ENCODE results near the gene ACAD10.
"Not testable (repeated sequence)": the region's sequence is repeated elsewhere in the genome, so short reads cannot be mapped to it uniquely, and the experiment has no call there.

The ACAD10 gene

DNA sequence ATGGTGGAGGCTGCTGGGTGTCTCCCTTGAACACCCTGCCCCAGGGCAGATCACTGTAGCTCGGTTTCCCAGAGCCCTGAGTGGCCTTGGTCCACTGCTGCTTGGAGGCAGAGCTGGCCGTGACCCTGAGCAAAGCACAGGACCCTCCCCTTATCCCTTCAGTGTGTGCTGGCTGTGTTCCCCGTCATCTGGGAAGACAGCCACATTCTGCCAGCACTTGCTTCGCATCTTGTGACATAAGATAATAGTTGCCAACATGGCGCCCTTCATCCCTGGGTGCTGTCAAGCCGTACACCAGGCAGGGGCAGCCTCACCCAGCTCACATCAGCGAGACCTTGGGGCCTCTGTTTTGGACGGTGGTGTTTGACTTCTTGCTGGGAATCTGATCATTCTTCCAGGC is 68.8 kb downstream of the ACAD10 start:
- no peak for DNase-seq

DNA sequence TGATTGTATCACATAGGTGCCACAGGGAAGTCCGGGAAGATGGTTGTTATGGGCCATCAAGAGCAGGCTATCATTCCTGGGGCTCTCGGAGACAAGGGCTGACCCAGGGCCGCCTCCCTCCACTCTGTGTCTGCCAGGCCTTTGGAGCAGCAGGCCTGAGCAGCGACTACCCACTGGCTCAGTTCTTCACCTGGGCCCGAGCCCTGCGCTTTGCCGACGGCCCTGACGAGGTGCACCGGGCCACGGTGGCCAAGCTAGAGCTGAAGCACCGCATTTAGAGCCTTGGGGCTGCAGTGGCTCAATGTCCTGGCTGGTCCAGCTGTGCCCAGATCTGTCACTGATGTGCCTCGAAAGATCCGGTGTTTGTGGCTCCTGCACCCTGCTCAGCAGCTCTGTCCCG is 70.3 kb downstream of the ACAD10 start:
- no peak for DNase-seq

DNA sequence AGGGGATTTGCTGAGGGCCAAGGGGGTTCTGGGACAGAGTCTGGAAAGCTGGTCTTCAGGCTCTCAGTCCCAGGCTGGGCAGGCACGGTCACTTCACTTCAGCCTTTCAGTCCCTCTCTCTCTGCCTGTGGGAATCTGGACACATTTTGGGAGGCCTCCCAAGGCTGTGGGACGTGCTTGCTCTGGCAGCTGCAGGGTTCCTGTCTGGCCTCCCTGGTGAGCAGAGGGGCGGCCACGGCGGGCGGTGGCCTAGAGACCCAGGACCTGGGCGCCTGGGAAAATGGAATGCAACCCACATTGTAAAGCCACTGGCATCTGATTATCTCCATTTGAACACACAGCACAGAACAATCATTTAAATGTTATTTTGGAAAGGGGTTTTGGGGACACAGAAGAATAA is 70.8 kb downstream of the ACAD10 start:
- DNase-seq = no peak

DNA sequence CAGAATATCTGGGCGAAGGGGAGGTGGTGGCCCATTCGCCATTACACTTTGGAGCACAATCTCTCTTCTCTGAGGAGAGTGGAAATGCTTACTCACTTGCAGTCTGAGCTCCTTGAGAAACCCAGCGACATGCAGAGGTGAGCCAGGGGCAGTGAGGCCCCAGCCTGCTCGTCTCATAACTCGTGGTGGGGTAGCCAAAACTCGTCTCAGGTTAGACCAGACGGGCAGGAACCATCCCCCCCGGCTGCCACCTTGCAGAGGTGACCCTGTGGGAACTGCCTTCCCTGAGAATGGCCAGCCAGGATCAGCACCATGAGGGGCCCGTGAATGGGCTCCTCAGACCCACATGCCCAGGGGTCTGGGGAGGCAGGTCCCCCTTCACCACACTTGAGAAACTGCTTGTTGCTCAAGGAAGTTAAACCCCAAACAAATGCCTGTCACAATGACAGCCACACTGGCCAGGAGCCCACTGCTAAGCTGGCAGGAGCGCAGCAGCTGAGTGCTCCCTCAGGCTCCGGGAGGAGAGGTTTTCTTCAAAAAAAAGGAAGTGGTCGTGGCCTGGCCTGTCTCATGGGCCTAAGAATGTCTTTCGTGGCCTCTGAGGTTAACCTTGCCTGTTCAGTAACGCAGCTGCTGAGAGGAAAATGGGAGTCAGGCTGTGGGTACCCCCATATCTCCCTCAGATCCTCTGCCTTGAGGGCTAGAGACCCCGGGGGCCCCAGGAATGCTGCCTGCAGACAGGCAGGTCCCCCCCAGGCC is 71.7 kb downstream of the ACAD10 start:
- DNase-seq = no peak

DNA sequence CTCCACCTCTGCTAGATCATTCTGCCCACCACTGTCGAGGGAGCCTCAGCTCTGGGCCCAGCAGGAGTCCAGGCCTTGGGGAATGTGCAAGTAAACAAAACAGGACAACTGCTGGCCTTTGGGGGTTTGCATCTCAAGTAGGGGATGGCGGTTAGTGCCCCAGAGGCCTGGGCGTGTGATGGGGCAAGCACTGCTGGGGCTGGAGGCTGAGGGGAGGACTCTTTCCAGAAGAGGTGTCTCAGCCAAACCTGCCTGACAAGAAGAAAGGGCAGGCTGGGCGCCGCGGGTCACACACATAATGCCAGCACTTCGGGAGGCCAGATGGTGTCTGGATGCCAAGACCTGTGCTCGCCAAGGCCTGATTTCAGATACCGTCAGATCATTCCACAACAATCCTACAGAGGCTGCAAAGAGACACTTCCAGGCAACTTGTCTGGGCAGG is 72.3 kb downstream of the ACAD10 start:
- no peak for DNase-seq

DNA sequence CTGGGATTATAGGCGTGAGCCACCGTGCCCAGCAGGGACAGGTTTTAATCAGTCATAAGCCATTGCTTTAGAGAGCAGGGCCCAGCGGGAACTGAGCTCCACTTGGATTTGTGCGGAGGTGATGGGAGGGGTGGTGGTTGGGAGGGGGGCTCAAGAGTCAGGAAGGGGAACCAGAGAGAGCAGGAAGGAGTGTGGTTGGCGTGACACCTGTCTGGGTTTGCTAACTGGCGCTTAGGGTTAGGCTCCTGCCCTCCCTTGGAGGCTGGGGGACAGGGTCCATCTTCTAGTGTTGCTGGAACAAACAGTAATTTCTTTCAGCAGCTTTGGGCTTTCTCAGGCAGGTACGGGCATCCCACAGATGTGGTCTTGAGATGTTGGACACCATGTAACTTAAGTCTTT is 73.4 kb downstream of the ACAD10 start:
- no peak for DNase-seq

DNA sequence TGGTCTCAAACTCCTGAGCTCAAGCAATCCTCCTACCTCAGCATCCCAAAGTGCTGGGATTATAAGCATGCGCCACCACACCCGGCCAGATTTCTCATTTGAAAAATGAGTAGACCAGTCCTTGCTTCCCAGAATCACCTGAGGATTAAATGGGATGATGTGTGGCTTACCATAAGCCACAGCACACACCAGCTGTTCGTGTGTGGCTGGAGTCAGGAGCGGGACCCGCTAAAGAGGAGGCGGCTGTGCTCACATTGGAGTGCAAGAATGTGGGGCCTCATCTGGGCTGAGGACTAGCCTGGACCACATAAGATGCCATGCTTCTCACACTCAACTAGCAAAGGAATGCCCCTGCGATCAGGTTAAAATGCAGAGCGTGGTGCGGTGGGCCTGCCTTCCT is 74.1 kb downstream of the ACAD10 start:
- no peak for DNase-seq

DNA sequence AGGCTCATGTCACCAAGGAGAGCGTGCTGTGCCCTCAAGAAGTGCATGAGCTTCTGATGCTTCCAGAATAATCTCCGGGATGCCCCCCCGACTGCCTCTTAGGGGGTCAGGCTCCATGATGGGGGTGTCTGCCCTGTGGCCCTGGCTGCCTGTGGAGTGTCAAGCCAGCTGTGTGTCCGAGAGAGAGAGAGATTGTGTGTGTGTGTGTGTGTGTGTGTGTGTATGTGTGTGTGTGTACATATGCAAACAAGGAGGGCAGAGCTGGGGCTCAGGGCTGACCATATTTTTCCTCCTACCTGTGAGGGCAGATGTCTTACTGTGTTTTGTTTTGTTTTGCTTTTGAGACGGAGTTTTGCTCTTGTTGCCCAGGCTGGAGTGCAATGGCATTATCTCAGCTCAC is 75.2 kb downstream of the ACAD10 start:
- no peak for DNase-seq

DNA sequence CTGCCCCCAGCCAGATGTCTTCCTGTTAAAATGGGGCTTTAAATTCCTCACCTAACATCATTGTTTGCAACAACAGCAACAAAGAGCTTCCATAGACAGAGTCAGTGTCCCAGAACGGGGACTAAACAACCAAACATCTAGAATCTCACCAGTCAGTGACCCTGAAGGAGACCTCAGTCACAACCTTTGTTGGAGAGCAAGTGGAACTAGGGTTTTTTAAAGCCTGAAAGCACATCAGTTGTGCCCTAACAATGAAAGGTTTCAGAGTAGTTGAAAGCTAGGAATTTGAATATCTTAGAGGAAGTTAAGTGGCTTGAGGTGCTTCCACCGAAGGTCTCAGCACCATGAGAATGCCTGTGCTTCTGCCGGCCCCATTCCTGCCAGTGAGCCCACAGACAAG is 75.9 kb downstream of the ACAD10 start:
- DNase-seq = no peak

DNA sequence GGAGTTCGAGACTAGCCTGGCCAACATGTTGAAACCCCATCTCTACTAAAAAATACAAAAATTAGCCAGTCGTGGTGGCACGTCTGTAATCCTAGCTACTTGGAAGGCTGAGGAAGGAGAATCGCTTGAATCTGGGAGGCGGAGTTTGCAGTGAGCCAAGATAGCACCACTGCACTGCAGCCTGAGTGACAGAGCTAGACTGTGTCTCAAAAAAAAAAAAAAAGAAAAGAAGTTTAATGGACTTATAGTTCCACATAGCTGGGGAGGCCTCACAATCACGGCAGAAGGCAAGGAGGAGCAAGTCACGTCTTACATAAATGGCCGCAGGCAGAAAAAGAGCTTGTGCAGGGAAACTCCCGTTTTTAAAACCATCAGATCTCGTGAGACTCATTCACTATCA is 77.7 kb downstream of the ACAD10 start:
- DNase-seq = not testable (repeated sequence)

DNA sequence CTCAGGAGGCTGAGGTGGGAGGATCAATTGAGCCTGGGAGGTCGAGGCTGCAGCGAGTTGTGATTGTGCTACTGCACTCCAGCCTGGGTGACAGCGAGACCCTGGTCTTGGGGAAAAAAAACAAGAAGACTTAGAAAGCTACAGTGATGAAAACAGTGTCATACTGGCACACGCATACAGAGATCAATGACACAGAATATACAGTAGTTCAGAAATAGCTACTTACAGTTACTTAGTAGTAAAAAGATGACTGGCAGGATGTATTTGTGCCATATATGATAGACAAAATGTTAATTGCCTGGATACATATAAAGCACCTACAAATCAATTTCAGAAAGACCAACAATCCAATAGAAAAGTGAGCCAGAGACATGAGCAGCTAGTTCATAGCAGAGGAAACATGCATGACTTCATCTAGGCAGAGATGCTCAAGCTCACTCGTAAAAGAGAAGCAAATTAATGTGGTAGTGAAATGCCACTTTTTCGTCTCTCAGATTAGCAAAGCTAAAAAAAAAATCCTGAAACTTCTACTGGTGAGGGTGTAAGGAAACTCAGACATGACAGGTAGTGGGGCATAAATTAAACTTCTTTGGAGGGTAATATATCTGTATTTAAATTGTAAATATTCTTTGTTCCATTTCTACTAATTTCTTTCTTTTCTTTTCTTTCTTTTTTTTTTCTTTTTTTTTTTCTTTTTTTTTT is 78.4 kb downstream of the ACAD10 start:
- DNase-seq = no peak

DNA sequence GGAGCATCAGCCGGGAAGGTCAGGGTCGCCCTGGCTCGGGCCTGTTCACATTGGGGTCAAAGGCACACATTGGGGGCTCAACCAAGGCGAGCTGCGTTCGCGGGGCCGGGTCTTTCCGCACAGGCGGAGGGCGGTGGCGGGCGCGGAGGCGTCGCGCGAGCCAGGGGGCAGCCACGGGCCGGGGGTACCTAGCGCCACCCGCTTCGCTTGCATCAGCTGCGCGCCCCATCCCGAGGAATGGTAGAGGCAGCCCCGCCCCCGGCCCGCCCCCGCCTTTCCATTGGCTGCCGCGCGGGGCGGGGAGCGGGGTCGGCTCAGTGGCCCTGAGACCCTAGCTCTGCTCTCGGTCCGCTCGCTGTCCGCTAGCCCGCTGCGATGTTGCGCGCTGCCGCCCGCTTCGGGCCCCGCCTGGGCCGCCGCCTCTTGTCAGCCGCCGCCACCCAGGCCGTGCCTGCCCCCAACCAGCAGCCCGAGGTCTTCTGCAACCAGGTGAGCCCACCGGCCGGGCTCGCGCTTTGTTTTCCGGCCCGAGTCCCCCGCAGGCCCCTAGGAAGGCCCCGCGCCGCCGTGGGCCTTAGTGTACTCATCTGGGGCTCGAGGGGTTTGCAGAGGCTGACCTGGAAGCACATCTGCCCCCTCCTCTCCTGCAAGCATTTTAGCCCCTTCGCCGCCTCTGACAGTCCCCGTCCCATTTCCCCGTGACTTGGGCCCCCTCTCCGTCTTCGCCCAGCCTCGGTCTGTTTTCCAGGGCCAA is 80.9 kb downstream of the ACAD10 start, which contains the start of gene ALDH2:
TSS of gene ALDH2 (plus strand) at position 326 of the 754 bp plus-strand sequence. CDS start at position 376, 50 bp downstream.
- peak; percentile 15 to 19 for DNase-seq

DNA sequence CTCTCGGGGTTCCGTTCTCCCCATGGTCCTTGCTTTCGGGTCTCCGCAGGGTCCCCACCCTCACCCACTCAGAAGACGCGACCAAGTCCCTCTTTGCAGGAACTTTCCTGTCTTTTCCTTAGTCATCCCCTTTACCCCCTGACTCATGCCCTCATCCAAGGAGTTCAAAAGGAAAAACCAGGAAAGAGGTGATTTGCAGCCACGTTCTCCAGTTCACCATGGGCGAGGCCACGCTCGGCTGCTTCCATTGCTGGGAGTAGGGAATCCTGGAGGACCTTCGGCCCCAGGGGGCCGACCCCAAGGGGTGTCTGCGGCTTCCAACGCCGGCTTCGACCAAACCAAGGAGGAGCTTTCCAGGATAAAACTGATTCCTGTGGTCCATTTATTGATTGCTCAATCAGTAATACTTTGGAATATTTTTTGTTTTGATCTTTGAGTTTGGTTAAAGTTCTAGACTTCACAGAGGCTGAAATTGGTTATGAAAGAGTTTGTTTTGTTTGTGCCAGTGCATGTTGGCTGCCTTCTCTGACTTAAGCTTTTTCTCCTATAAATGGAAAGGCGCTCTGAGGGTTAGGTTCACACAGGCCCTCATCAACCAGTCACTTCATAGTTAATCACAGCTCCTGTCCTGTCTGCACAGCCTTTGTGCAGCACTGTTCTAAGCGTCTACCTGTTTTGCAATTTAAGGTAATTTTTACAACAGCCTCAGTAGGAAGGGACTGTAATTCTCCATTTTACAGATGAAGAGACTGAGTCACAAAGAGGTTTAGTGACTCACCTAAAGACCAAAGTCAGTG is 81.7 kb downstream of the ACAD10 start:
- no peak for DNase-seq

DNA sequence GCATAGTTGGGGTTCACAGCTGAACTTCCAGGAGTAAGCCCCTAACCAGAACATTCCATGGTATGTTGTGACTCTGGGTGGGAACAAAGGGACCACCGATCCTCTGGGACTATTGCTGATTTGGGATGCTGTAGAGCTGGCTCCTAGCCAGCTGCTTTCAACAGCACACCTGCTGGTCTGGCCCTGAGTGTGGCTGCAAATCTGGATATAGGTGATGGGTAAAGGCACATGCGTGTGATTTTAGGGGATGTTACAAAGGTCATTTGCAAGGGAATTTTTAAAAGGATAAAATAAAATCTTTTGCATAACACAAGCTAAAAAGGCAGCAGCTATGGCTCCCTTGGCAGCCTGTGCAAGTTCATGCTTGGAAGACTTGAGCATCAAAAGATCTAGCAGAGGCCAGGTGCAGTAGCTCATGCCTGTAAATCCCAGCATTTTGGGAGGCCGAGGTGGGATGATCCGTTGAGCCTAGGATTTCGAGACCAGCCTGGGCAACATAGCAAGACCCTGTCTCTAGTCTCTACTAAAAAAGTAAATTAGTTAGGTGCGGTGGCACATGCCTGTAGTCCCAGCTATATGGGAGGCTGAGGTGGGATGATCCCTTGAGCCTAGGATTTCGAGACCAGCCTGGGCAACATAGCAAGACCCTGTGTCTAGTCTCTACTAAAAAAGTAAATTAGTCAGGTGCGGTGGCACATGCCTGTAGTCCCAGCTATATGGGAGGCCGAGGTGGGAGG is 82.5 kb downstream of the ACAD10 start:
- DNase-seq = no peak

DNA sequence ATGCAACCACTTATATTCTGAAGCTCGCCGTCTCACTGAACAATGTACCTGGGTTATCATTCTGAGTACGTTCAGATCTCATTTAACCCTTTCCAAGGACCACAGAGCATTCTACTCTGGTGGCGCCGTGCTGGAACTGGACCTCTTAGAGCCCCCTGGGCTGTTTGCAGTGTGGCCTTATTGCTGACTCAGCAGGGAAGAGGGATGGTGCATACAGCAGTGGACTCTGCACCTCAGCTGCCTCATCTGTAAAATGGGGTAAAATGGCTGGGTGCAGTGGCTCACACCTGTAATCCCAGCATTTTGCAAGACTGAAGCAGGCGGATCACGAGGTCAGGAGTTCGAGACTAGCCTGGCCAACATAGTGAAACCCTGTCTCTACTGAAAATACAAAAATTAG is 83.7 kb downstream of the ACAD10 start:
- DNase-seq = no peak

DNA sequence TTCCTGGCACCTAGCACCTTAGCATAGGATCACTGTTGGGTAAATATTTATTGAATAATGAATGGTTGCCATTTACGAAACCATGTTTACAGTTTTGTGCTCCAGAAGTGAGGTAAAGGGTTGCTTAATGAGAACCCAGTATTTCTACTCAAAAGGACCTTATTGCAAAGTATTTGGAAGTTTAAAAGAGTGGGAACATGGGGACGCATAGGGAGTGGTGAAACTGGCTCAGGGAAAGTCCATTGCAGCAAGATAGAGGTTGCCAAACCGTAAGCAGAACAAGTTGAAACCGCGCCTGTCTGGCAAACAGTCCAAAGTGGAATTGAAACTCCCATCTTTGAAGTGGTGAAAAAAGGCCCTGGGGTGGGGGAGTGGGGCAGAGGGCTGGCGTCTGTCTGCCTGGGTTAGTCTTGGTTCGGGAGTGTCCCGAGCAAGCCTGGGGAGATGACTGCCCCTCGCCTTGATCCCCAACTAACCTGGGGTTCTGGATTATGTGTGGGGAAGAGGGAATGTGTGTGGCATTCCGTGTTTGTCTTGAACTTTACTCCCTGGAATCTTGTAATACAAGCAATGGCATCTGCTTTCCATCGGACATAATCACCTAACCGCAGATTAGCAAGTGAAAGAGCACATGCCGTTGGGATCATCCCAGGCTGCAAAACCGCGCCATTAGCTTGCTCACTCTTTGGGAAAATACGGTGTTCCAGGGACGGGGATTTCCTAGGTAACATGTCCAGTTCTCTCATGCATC is 88.1 kb downstream of the ACAD10 start:
- DNase-seq = no peak

DNA sequence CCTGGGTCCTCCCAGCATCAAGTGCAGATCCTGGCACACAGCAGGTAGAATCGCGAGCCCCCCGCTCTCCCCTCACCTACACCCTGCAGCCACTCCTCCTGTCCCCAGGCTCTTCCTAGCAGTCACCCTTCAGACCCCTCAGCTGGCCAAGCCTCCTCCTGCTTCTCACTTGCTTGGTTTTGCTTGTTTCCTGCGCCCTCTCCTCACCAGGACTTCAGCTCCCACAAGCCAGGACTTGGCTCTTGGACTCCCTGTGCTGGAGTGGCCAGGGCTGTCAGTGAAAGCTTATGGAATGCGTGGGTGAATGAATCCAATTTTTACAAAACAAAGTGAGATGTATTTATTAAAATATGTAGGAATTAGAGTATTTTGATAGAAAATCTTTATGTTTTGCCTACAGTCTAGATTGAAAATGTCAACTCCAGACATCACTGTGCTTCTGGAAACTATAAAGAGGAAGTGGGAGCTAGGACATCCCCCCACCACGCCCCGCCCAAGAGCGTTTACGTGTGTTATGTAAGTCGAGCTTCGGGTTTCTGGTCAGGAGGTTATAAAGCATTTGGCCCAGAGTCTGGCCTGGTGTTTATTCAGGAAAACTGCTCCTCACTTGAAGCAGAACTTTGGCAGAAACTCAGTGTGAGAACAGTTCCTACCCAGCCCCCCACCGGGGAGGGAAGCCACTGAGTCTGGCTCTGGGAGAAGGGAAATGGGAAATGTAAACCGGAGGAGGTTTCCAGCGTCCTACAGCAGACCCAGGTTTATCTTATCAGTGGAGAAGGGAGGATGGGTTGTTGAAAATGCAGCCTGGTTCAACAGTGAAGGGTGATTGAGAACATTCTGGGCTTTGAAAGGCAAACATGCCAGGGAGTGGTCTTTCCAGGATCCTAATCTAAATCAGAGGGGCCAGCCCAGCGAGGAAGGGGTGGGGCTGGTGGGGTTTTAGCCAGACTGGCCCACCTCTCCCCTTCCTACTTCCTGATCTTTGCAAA is 89.6 kb downstream of the ACAD10 start:
- DNase-seq = no peak

DNA sequence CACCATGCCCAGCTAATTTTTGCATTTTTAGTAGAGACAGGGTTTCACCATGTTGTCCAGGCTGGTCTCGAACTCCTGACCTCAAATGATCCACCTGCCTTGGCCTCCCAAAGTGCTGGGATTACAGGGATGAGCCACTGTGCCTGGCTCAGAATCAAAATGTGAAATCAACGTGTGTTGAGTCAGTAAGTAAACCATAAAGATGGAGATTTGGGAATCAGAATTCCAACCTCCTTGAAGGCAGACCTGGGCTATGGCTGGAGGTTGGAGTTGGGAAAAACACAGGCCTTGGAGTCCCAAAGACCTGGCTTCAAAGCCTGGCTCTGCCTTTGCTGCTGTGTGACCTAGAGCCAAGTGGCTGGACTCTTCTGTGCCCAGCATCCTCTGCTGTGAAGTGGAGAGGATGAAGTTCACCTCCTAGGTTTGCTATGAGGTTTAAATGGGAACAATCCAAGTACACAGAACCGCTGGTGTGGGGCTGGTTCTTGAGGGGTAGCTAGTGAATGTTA is 91.0 kb downstream of the ACAD10 start:
- DNase-seq = no peak

DNA sequence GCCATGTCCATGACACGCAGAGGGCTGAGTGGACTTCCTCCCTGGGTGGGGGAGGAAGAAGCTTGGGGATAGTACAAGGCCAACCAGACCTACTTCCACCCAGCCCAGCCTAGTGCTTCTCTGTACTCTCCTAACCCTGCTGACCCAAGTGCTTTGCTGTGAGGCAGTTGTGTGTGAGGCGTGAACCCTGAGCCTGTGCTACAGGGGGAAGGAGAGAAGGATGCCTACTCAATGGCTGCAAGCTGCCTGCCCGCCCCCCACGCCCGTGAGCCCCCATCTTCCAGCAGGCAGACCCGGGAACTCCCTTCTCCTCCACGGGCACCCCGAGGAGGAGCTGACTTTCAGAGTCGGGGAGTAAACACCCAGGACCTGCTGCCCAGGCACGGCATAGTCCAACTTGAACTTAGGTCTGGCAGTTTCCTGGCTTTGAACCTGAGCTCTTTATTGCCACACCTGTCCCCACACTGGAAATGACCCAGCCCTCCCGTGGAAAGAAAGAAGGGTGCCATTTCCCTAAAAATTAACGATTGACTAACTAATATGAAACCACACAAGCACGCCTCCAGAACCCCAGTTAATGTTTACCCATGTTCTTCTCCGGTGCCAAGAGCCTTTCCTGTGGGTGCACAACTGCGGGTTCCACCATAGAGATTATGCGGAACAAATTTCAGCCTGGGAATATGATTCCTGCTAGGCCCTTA is 91.6 kb downstream of the ACAD10 start:
- no peak for DNase-seq
